HG03520 (cell line): ENCODE measurements around the gene HSF5.

ENCODE experiments used
- ATAC-seq: cut with Tn5 transposase; IDR thresholded peaks from one replicate; pipeline ENCODE4 v1.9.1; 2021; ENCODE audit warnings: mild to moderate bottlenecking, moderate library complexity; ENCODE audit not compliant: unreplicated experiment

Gene HSF5

DNA sequence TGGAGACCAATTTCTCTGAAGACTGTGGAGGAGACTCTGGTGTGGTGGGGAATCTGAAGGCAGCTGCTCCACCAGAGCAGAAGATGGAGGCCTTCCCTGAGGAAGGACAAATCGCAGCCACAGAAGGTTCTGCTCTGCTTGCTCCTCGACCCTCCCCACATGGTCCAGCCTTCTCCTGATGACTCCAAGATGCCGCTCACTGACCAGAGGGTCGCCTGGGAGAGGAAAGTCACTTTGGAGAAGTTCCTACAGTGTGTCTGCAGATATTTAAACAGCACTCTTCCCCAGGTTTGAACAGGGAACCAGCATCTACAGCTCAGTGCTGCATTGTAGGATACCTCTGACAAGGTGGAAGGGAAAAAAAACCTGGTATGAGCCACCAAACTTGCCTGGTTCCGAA is 115.2 kb downstream of the HSF5 start:
- no peak for ATAC-seq

GRCh38 chr17:58371300-58371950 is 116.8 kb downstream of the HSF5 start:
- ATAC-seq: no peak

DNA sequence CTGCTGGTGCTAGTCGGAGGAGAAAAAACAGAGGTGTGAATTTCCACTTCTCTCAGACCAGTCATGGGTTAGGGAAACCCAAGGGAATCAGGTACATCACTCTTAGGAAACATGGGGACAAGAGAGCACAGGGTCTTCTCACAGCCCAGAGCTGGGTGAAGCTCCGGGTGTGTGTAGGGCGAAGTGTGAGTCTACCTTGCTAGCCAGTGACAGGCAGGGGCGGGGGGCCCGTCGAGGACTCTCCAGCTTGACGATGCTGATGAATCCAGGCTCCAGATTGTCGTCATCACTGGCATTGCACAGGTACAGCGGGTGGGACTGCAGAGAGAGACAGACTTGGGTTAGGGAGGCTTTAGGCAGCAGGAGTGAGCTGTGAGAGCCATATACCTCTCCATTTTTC is 117.5 kb downstream of the HSF5 start:
- no peak for ATAC-seq

GRCh38 chr17:58370309-58370708 is 117.9 kb downstream of the HSF5 start:
- no peak for ATAC-seq
